Skin epidermis (tissue), 12 donors: ENCODE results near the gene POLQ.
A peak's percentile ranks its signal among the peaks of the same experiment; 100 is the strongest.
"Not testable (repeated sequence)": the region's sequence is repeated elsewhere in the genome, so short reads cannot be mapped to it uniquely, and the experiment has no call there.

Experiments
- H3K27ac ChIP-seq, 21 experiments: fragments of 200-600 bp; sonication (generic) in 11 of 21; one replicate each; pipeline ENCODE4 v1.5.0; 2020; ENCODE audit warnings: mild to moderate bottlenecking in 3 of 21, inconsistent platforms in 2 of 21, moderate library complexity in 2 of 21
- H3K4me3 ChIP-seq, 7 experiments: fragments of 200-600 bp; sonication (generic) in 2 of 7; one replicate each; pipeline ENCODE4 v1.5.0; 2020; ENCODE audit warnings: inconsistent platforms in 2 of 7, mild to moderate bottlenecking in 2 of 7, moderate library complexity in 1 of 7

POLQ gene

GRCh38 chr3:121545574-121546455, at the start of gene POLQ:
Gene POLQ, minus strand, starts transcription at chr3:121545988. Its CDS starts 111 bp downstream, at chr3:121545877.
- peak within 1 kb of the TSS; percentile 56 to 90 (median 73) for H3K4me3 ChIP-seq

GRCh38 chr3:121594850-121595249, 49.1 kb upstream of the POLQ start:
- Histone ChIP-seq H3K27ac (no peak overlapping the region), H3K4me3 (no peak overlapping the region)

More at GRCh38 chr3:121545574-121546455, at the start of gene POLQ:
- peak within 1 kb of the TSS in 20 of 21 experiments; percentile 66 to 89 (median 81) for H3K27ac ChIP-seq

GRCh38 chr3:121593806-121594205, 48.0 kb upstream of the POLQ start:
- H3K4me3 ChIP-seq, H3K27ac ChIP-seq: not testable (repeated sequence)

GRCh38 chr3:121592856-121593702, 47.3 kb upstream of the POLQ start, which contains the start of gene FBXO40:
Gene FBXO40, plus strand, starts transcription at chr3:121593379. Its CDS starts 27,197 bp downstream, at chr3:121620576.
- Histone ChIP-seq H3K4me3 (no peak within 1 kb of the TSS), H3K27ac (no peak within 1 kb of the TSS)

GRCh38 chr3:121584418-121584817, 38.6 kb upstream of the POLQ start:
- Histone ChIP-seq H3K4me3 (no peak overlapping the region), H3K27ac (no peak overlapping the region)

GRCh38 chr3:121581691-121582090, 35.9 kb upstream of the POLQ start:
- H3K27ac ChIP-seq = no peak overlapping the region

GRCh38 chr3:121574449-121574848, 28.7 kb upstream of the POLQ start:
- no peak overlapping the region for H3K27ac ChIP-seq
- no peak overlapping the region for H3K4me3 ChIP-seq

More at GRCh38 chr3:121581691-121582090, 35.9 kb upstream of the POLQ start:
- H3K4me3 ChIP-seq = no peak overlapping the region

GRCh38 chr3:121567649-121568048, 21.9 kb upstream of the POLQ start, which contains the start of gene ARGFX:
Gene ARGFX, plus strand, starts transcription at chr3:121567949. Its CDS starts 2,765 bp downstream, at chr3:121570714.
- no peak within 1 kb of the TSS for H3K4me3 ChIP-seq
- H3K27ac ChIP-seq = no peak within 1 kb of the TSS

- Histone ChIP-seq H3K27ac (no peak overlapping the region), H3K4me3 (no peak overlapping the region)
Observed at GRCh38 chr3:121566773-121567172, 21.0 kb upstream of the POLQ start.

GRCh38 chr3:121562148-121562547, 16.4 kb upstream of the POLQ start:
- Histone ChIP-seq H3K27ac (no peak overlapping the region), H3K4me3 (no peak overlapping the region)

- no peak overlapping the region for H3K4me3 ChIP-seq
Observed at GRCh38 chr3:121557426-121557934, 11.7 kb upstream of the POLQ start.

GRCh38 chr3:121552797-121553196, 7.0 kb upstream of the POLQ start:
- Histone ChIP-seq H3K4me3 (no peak overlapping the region), H3K27ac (no peak overlapping the region)

More at GRCh38 chr3:121557426-121557934, 11.7 kb upstream of the POLQ start:
- no peak overlapping the region for H3K27ac ChIP-seq

GRCh38 chr3:121552379-121552778, 6.6 kb upstream of the POLQ start:
- Histone ChIP-seq H3K27ac (no peak overlapping the region), H3K4me3 (no peak overlapping the region)

- H3K4me3 ChIP-seq = peak overlapping the region; percentile 56 to 90 (median 73)
- peak overlapping the region in 3 of 21 experiments; percentile 87 to 89 (median 89) for H3K27ac ChIP-seq
Observed at GRCh38 chr3:121545049-121545573, 677 bp downstream of the POLQ start.

GRCh38 chr3:121542924-121543323, 2.9 kb downstream of the POLQ start:
- no peak overlapping the region for H3K4me3 ChIP-seq
- no peak overlapping the region for H3K27ac ChIP-seq

GRCh38 chr3:121531269-121531668, 14.5 kb downstream of the POLQ start:
- Histone ChIP-seq H3K4me3 (no peak overlapping the region), H3K27ac (no peak overlapping the region)

GRCh38 chr3:121529308-121529707, 16.5 kb downstream of the POLQ start:
- no peak overlapping the region for H3K27ac ChIP-seq
- no peak overlapping the region for H3K4me3 ChIP-seq

- H3K4me3 ChIP-seq = no peak overlapping the region
Observed at GRCh38 chr3:121520510-121520909, 25.3 kb downstream of the POLQ start.

GRCh38 chr3:121517953-121518655, 27.7 kb downstream of the POLQ start:
- no peak overlapping the region for H3K4me3 ChIP-seq
- H3K27ac ChIP-seq = no peak overlapping the region

More at GRCh38 chr3:121520510-121520909, 25.3 kb downstream of the POLQ start:
- H3K27ac ChIP-seq = no peak overlapping the region
